GM21786 (cell line): Measurements from ENCODE around the gene HHAT.
"Not testable (repeated sequence)": the region's sequence is repeated elsewhere in the genome, so short reads cannot be mapped to it uniquely, and the experiment has no call there.

Experiments used
- ATAC-seq: cut with Tn5 transposase; IDR thresholded peaks from one replicate; pipeline ENCODE4 v1.9.1; 2021; ENCODE audit not compliant: unreplicated experiment

The HHAT gene

DNA sequence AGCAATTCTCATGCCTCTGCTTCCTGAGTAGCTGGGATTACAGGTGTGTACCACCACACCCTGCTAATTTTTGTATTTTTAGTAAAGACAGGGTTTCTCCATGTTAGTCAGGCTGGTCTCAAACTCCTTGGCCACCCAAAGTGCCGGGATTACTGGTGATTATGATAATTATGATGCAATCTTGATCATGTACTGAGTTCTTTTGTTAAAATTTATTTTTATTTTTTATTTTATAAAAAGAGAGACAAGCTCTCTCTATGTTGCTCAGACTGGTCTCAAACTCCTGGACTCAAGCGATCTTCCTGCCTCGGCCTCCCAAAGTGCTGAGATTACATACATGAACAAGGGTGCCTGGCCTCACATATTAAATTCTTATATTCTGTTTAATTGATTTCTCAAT is 25.6 kb downstream of the HHAT start:
- ATAC-seq, result not testable (repeated sequence)

DNA sequence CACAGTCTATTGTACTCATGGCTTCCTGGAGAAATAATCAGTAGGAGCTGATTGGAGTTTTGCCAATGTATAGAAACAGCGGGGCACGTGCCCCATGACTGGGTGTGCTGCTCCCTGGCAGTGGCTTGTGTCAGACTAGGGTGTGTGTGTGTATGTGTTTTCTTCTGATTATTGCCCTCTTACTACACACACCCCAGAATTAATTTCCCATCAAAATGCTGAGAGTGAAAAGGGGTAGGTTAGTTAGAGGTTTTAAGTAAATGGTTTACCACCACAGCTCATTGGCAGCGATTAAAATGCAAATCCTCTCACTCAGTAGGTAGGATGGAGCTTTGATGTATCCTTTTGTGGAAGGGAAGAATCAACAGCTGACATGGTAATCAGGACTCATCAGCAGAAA is 29.9 kb downstream of the HHAT start:
- ATAC-seq, result no peak

DNA sequence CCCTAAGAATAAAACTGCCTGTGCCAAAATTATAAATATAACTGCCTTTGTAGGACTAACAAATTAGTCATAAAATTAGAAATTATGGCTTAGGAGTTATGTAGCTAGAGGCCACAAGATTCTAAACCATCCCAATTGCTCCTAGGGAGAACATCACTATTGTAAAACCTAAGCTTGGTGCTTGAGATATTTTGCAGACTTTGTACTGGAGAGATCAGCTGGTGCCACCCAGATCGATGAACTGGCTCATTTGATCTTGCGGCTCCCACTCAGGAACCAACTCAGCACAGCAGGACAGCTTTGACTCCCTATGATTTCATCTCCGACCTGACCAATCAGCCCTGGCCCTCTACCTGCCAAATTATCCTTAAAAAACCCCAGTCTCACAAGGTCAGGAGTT is 30.6 kb downstream of the HHAT start:
- no peak for ATAC-seq

DNA sequence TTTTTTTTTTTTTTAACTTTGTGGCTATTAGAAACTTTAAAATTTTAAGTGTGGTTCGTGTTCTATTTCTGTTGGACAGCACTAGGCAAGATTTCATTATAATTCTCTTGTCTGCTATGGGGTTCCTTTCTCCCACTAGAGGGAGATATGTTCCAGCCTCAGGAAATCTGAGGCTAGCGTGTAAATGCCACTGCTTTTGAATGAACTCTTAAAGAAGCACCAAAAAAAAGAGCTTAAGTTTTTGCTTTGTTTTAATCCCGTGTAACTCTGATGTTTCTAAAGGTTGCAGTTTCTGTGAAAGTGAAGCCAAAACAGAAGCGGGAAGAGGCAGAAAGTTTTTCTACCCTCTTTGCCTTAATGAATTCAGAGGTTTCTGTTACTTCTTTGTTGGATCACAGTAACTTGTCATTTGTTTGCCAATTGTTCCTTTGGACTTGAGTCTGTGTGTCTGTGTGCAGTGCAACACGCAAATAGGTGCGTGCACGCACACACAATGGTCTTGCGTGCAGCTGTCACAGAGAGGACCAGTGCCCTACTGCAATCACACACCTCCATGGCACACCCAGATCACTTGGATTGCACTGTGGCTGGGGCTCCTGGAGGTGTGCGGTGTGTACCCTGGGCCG is 32.3 kb downstream of the HHAT start:
- ATAC-seq, result peak; percentile 64

DNA sequence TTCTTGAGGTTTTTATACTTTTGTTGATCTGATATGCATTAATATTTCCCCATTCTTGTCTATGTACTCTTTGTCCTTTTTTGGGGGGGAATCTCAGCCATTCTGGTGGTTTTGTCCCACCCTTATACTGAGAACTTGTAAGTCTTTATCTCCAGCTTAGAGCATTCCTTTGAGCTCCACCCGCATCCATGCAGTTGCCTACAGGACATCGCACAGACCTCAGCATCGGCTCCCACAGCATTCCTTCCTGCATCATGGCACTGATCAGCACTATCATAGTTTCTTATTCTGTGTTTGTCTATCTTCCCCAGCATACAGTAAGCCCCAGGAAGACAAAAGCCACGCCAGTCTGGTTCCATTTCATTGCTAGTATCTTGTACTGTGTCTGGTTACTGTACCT is 33.0 kb downstream of the HHAT start:
- ATAC-seq, result no peak

DNA sequence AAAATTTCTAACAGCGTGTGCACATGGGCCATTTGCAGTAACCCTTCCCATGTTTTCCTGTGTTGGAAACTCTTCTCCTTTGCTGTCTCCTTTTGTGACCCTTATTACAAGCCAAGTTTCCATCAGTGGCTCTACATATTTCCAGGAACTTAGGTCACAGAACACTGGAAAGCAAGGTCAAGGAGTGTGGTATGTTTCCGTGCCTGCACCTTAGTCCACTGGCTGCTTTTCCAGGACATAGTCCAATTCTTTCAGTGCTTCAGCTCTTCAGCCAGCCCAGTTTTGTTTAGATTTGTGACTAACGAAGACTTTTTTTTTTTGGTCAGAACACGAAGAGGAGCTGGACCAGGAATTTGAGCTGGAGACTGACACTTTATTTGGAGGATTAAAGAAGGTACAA is 33.8 kb downstream of the HHAT start:
- ATAC-seq, result no peak

DNA sequence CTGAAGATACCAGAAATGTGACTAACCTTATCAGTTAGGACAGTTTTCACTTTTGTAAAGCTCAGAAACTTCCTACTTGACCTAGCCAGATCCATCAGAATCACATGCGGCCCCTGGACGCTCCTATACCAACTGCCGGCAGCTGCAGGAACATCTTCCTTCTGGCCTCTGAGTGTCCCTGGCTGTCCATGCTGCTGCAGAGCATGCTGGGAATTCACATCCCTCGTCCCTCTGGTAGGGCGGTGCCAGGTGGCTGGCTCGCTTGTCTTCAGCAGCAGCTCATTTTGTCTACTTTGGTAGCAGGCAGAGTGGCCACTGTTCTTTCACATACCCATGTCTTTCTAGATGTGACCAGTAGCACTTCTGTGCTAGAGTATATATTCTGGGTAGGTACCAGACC is 34.4 kb downstream of the HHAT start:
- ATAC-seq, result no peak

DNA sequence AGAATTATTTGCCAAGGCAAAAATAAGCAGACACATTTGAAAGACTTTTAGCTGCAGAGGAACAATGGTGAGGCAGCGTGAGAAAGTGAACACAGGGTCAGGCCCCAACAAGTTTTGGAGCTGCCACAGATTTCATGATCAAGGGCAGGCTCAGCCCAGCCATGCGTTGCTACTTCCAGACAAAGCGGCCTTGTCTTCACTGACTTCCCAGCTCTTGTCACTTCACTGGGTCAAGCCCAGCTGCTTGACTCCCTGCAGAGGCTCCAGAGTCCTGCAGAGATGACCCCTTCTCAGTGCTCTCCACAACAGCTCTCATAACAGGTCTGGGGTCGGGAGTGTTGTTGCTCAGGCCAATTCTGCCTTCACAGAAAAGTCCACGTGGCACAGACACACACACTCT is 35.8 kb downstream of the HHAT start:
- no peak for ATAC-seq

DNA sequence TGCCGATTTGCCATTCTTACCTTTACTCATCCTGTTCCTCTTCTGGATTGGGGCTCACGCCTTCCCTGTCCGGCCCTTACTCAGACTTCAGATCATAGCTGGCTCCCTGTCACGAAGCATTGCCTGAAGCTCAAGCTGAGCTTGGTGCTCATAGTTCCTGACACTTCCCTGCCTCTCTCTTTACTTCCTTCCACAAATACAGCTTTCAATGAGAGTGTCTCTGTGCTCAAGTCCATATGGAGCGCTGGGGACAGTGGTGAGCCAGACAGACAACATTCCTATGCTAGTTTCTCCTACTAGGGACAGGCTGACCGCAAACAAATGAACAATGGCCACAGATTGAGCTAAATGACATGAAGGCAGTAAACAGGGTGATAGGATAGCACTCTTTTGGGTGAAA is 38.1 kb downstream of the HHAT start:
- no peak for ATAC-seq

DNA sequence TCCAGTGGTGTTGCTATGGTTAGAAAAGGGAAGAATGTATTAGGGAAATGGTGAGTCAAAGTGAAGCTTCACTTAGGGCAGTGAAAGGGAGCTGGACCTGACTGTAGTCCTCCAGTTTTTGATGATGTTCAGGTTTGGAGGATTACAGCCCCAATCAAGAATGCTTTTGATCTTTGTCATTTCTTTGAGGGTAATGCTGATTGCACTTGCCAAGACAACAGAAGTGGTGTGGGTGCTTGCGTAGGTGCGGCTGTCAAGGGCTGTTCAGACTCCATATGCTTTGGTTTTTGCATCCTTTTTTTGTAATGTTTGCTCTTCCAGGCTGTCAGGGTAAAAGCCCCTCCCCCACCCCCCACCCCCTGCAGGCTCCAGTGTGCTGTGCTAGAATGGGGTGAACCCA is 38.9 kb downstream of the HHAT start:
- no peak for ATAC-seq

DNA sequence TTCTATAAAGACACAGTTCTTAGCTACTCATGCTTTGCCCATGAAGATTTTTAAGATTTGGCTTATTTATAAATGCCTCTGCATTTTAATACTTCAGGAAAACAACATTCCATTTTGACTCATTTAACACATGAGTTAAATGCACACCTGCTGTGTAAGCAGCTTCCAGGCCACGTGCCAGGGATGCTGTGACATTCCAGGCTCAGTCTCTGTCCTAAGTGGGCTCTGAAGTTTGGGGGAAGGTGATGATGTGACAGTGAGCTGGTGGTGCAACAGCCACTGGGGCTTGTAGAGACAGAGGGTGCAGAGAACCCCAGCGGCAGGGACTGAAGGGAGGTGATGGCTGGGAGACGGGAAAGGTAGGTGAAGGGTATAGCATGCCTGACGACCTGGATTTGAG is 40.7 kb downstream of the HHAT start:
- ATAC-seq, result no peak

DNA sequence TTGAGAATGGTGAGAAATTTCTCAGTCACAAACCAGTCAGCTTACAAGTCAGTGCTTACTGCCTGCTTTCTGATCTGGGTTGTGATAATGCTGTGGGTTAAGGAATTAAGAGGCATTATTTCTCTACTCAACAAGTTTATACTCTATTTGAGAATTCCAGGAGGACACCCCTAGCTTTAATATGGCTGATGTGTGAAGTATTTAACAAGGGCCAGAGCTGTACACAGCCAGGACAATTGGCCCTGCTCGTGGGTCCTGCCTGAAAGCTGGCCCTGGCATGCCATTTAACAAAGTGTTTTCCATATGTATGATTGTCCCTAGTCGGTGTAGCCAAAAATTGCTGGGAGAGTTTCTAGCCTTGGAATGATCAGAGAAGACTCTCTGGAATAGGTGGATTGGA is 43.2 kb downstream of the HHAT start:
- ATAC-seq, result no peak

DNA sequence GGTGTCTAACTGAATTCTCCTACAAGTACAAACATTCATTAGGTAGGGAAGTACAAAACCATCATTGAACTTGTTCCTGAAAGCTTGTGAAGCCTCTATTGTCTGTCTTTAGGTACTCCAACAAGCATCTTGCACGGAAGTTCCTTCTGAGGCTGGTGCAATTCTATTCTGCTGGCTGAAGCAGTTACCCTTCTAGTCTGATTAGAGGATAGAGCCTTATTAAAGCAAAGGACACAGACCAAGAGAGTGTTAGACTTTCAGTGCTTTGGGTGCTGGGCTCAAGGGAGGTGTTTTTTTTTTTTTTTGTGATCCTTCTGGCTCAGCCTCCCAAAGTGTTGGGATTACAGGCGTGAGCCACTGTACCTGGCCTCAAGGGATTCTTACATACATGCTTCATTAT is 43.8 kb downstream of the HHAT start:
- no peak for ATAC-seq

DNA sequence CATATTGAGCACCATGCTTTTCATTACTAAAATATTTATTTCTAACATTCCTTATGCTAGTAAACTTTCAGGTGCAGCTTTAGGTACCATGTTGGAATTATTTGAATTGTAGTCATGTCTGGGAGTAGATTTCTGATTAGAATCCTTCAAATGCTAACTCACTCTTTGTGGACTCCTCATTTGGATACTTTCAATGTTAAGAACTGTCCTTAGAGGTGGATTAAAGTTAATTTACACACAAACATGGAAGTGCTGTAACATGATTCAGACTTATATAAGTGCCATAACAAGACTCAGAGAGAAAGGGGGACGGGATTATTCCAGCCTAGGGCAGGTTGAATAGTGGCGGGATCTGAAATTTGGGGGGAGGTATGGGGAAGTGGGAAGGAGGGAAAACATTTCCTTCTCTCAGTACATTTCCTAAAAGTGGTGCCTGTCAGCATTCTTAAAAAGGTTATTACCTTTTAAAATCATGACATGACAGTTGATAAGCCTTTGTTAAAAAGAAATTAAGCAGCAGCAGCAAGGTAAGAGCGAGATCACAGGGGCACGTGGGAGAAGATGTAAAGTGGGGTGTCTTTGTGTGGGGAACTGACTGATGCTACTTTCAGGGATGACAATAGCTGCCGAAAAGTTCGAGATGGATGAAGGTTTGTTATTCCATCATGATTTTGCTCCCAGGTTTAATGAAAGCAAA is 44.4 kb downstream of the HHAT start:
- ATAC-seq, result no peak

DNA sequence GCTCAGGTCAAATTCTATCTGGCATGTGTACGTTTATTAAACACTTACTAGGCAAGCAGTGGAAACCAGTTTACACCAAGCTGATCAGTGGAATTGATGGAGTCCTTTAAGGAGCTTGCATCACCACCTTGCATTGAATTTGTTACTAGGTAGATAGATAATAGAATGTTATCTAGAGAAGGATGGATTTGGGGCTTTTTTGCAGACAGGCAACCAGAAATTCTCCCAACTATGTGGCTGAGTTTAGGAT is 44.9 kb downstream of the HHAT start:
- no peak for ATAC-seq

DNA sequence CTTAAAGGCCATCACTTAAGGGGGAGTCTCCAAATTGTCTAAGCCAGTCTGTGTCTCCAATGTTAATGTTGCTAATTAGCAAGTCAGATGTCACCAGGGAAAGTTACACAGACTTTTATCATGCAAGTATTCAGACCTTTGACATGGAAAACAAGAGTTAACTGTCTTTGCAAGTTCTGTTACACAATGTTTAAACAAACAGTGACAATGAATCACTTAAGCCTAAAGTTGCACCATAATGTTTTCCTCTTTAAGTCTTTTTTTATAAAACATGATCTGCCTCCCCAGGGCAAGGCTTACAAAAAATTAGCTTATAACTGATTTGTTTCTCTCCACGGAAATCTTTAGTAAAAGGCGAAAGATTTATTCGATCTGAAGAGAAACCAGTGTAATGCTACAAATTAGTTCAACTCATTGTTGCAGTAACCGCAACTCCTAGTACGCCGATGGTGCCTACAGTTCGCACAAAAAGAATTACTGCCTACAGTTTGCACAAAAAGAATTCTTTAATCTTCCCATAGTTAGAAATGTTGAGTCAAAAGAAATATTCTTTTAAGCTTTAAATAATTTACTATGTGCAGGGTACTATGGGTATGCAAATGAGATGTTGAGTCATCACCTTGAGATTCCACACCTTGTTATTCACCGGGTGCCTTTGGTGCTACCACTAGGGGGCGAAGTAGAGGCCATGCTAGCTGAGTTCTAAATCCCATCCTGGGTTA is 45.3 kb downstream of the HHAT start:
- ATAC-seq, result peak; percentile 68

DNA sequence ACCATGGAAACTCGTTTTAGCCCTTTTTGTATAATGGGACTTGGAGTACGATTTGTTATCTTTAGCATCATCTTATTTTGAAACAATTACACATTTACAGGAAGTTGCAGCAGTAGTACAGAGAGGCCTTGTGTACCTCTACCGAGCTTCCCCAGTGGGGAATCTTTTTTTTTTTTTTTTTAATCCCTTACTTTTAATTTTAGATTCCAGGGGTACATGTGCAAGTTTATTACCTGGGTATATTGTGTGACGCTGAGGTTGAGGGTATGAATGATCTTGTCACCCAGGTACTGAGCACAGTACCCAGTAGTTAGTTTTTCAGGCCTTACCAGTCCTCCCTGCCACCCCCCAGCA is 45.9 kb downstream of the HHAT start:
- ATAC-seq, result no peak

DNA sequence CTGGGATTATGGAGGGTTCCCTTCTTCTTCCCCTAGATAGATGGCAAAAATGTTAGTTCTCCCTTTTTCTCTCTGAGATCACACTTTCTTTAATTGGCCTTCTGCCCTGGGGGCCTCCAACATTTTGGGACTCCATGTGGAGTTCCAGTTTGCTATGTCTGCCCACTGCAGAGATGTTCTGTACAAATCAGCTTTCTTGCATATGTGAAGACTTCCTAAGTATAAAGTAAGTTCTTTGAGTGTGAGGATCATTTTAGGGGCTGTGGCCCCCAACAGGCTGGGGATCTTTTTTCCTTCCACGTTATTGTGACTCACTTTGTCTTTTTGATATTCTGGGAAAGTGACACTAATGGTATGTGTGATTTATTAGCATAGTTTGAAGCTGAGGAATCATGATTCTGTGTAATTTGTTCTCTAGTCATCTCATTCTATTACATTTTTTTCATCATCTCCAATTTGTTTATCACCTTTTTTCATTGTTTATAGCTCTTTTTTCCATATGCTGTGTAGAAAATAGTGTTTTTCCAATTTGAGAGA is 48.2 kb downstream of the HHAT start:
- ATAC-seq, result no peak

DNA sequence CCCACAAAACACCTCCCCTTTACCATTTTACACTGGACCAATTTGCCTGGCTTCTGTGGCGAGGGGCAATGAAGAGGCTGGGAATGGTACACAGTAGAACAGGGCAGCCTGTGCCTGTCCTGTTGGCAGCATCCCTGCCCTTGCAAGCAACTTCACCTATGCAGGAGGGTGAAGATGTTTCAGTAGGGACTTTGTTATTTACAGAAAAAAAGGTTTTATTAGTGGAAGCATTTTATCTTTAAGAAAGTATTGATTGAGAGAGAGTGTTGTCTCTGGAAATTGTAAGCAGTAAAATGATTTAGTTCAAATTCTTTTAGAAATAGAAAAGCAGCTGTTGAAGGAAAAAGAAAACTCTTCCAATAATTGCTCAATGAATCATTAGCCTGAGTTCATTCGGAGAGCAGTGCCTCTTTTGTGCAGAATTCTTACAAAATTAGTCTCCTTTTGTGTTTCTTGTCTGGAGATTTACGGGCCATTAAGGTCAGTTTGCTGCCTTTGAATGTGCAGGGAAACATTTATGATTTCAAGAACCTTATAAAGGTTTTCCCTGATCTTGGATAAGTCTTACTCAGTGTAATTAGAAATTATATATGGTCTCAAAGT is 49.1 kb downstream of the HHAT start:
- ATAC-seq, result no peak

DNA sequence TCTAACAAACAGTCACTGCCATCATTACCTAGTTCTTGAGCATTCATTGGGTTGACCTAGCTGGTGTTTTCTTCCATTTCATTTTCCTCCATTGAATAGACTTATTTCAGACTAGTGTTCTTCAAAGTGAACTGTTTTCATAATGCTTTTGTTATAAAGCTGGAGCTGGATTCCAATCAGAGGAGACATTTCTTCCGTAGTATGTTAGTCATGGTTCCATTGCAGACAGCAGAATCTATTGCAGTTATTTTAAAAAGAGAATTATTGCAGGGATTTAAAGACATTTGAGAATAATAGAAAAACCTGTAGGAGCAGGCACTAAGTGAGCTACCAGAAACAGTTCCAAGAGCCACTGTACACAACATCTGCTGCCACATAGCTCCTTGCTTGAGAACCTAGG is 50.0 kb downstream of the HHAT start:
- ATAC-seq, result no peak

DNA sequence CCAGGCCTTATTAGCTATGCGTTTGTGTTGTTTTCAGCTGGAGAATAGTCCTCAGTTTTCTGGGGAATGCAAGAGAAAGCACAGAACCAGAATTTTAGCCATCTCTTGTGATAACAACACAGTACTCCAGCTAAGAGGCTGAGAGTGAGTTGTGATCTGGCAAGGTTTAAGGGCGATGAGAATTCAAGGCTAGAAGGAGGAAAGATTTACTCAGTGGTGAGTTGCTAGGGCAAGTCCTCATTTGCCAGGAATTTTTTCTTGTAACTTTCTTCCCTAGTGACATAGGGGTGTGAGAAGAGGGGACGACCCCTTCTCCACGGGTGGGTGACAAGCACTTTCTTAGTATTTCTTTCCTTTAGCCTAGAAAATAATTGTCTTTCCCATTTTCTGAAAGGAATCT is 53.2 kb downstream of the HHAT start:
- no peak for ATAC-seq

DNA sequence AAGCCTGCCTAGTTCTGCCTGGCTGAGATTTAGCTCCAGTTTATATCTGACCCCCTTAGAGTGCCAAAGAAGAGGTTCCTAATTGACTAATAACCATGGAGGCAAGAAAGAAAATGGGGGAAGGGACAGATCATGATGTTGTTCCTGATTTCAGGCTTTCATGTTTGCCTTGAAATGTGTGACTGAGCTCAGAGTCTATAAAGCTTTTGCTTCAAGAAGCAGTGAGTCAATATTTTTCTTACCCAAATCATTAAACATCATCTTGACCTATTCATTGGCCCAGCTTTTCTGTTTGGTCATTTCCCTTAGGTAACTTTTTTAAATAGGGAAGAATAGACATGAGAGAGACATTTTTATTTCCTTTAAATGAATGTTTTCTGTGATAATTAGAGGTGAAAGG is 55.9 kb downstream of the HHAT start:
- ATAC-seq, result no peak
